A673 (cell line): Measurements from ENCODE around the gene NSD1. TPM values are rescaled to one million over a fixed set of nuclear protein-coding genes. Genes with fewer than 3 reads are reported as not detected.
"Not testable (repeated sequence)": the region's sequence is repeated elsewhere in the genome, so short reads cannot be mapped to it uniquely, and the experiment has no call there.

Experiments
- BruUV-seq: library from RNA; stranded (reverse); fragments of 400-500 nt; replicated peaks from 2 replicates; lab custom pipeline; 2021; lab: Mats Ljungman, UMichigan
- CTCF ChIA-PET: fragments of 300-600 bp; sonication (Branson Sonifier 250); formaldehyde crosslinking; loops from one replicate; lab custom pipeline; 2022; ENCODE audit warnings: antibody characterized with exemption; lab: Charles Lee
- POLR2A ChIA-PET: fragments of 300-600 bp; sonication (Branson Sonifier 250); formaldehyde crosslinking; loops from one replicate; lab custom pipeline; 2022; ENCODE audit warnings: antibody characterized with exemption; ENCODE audit not compliant: low non-redundant PET; lab: Charles Lee
- DNase-seq: peaks from one replicate; pipeline ENCODE4 v3.0.0-alpha.2; 2015; ENCODE audit warnings: low spot score
- H3K27ac ChIP-seq: fragments of 200-600 bp; sonication (generic); 2 replicates; pipeline ENCODE4 v1.5.1; 2016; ENCODE audit warnings: mixed run types, low read depth, mild to moderate bottlenecking, mixed read lengths, antibody characterized with exemption, low read length; ENCODE audit not compliant: poor library complexity, severe bottlenecking
- H3K27me3 ChIP-seq: fragments of 200-600 bp; sonication (generic); replicated peaks from 2 replicates; pipeline ENCODE4 v1.6.1; 2017; ENCODE audit warnings: mixed run types, low read depth, mild to moderate bottlenecking, mixed read lengths, antibody characterized with exemption, low read length; ENCODE audit not compliant: insufficient read depth, poor library complexity
- H3K36me3 ChIP-seq: fragments of 200-600 bp; sonication (generic); 2 replicates; pipeline ENCODE4 v1.6.1; 2016; ENCODE audit warnings: mixed run types, mild to moderate bottlenecking, mixed read lengths, antibody characterized with exemption, low read length; ENCODE audit not compliant: insufficient read depth, poor library complexity, severe bottlenecking
- H3K4me1 ChIP-seq: fragments of 200-600 bp; sonication (generic); 2 replicates; pipeline ENCODE4 v1.6.1; 2017; ENCODE audit warnings: mixed run types, mild to moderate bottlenecking, mixed read lengths, antibody characterized with exemption, low read length; ENCODE audit not compliant: insufficient read depth, poor library complexity, severe bottlenecking
- H3K4me3 ChIP-seq: fragments of 200-600 bp; sonication (generic); 2 replicates; pipeline ENCODE4 v1.5.1; 2016; ENCODE audit warnings: low read depth, mixed run types, mild to moderate bottlenecking, mixed read lengths, low read length; ENCODE audit not compliant: poor library complexity, severe bottlenecking
- H3K9me3 ChIP-seq: fragments of 200-600 bp; sonication (generic); 2 replicates; pipeline ENCODE4 v1.6.1; 2016; ENCODE audit warnings: mixed run types, low read depth, mild to moderate bottlenecking, mixed read lengths, antibody characterized with exemption, low read length; ENCODE audit not compliant: poor library complexity, severe bottlenecking
- EZH2 ChIP-seq: fragments of 200-600 bp; sonication (generic); IDR thresholded peaks from 2 replicates; pipeline ENCODE4 v1.6.1; 2017; ENCODE audit warnings: borderline replicate concordance, low read depth, mild to moderate bottlenecking, mixed read lengths, antibody characterized with exemption, low read length; ENCODE audit not compliant: poor library complexity, severe bottlenecking
- intact Hi-C: fragments of 100-400 bp; cut with micrococcal nuclease; formaldehyde crosslinking; loops from one replicate; pipeline ENCODE4 v1.10.0; 2022; ENCODE audit not compliant: unreplicated experiment
- total RNA-seq: library from RNA; stranded (reverse); gene quantifications from 2 replicates; pipeline ENCODE4 v1.2.3, GENCODE V29; 2021
- TF ChIP-seq, protein P1 (sequence below): fragments of 300-800, 200-600 bp; sonication (generic); conservative IDR thresholded peaks from 2 replicates; pipeline ENCODE4 v1.5.1; 2017; ENCODE audit warnings: low read depth, mild to moderate bottlenecking, antibody characterized with exemption, low read length, moderate library complexity, mixed read lengths

Gene NSD1
- total RNA-seq, 1 experiment from 2014 or later: 74.3 TPM

GRCh38 chr5:177336603-177337494 lies 203.3 kb downstream of the NSD1 start:
- no TSS peak for BruUV-seq
- H3K36me3 ChIP-seq: peaks cover 25% of the 10 kb centered on the region
- intact Hi-C loops: no loop called here
- no peak overlapping the region for H3K4me3 ChIP-seq
- TF ChIP-seq, protein P1, sequence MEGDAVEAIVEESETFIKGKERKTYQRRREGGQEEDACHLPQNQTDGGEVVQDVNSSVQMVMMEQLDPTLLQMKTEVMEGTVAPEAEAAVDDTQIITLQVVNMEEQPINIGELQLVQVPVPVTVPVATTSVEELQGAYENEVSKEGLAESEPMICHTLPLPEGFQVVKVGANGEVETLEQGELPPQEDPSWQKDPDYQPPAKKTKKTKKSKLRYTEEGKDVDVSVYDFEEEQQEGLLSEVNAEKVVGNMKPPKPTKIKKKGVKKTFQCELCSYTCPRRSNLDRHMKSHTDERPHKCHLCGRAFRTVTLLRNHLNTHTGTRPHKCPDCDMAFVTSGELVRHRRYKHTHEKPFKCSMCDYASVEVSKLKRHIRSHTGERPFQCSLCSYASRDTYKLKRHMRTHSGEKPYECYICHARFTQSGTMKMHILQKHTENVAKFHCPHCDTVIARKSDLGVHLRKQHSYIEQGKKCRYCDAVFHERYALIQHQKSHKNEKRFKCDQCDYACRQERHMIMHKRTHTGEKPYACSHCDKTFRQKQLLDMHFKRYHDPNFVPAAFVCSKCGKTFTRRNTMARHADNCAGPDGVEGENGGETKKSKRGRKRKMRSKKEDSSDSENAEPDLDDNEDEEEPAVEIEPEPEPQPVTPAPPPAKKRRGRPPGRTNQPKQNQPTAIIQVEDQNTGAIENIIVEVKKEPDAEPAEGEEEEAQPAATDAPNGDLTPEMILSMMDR: no peak
- TF ChIP-seq EZH2: no peak
- H3K27me3 ChIP-seq: no peaks in the 10 kb centered on the region
- H3K27ac ChIP-seq: no peak overlapping the region
- no peak for DNase-seq
- ChIA-PET CTCF (no interaction called here), POLR2A (no interaction called here)
- no peaks in the 10 kb centered on the region for H3K9me3 ChIP-seq
- H3K4me1 ChIP-seq: no peaks in the 10 kb centered on the region

DNA sequence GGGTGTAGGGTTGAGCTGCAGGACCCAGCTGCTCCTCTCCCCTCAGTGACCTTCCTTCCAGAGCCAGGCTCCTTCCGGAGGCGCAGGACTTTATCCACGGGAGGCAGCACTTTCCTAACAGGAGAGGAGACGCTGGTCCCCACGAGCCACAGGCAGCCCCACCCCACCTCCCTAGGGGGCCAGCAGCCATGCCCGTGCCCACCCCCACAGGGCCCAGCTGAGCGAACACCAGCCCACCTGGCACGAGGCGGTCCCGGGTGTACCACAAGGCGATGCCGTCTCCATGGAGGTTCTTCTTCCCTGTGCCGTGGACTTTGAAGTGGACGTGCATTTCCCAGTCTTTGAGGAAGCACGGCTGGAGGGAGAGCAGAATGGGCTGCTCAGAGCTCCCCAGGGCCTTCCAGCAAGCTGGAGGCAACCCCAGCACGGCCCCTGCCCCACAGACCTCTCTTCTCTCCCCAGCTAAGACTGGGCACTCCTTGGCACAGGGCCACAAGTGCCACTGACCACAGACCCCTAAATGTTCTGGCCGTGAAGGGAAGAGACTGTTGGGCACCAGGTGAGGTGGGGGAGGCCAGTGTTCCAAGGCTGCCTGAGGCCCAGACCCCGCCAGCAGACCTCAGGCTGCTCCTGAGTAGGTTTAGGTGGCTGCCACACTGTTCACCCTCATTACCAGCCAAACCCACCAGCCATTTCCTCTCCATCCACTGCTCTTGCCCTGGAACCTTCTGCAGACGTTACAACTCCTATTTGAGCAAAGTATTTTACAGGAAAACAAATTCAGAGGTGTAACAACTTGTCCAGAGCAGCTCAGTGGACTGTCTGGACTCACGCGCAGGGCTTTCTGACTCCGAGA lies 204.9 kb downstream of the NSD1 start:
- TF ChIP-seq EZH2: no peak
- TF ChIP-seq, protein P1: no peak
- H3K4me3 ChIP-seq: no peak overlapping the region
- no peaks in the 10 kb centered on the region for H3K9me3 ChIP-seq
- no TSS peak for BruUV-seq
- no peak for DNase-seq
- no peak overlapping the region for H3K27ac ChIP-seq
- ChIA-PET CTCF (no interaction called here), POLR2A (interaction anchor here (0.5 kb wide), 1 partner anchor 84 kb away, joined by 3 read pairs; no protein-coding TSS in a partner anchor)
- intact Hi-C loops: no loop called here
- H3K36me3 ChIP-seq: peaks cover 20% of the 10 kb centered on the region
- no peaks in the 10 kb centered on the region for H3K4me1 ChIP-seq
- no peaks in the 10 kb centered on the region for H3K27me3 ChIP-seq

- ChIA-PET POLR2A (no interaction called here), CTCF (no interaction called here)
- no peak for TF ChIP-seq EZH2
- TF ChIP-seq, protein P1: no peak
- intact Hi-C loops: no loop called here
- no peak overlapping the region for H3K27ac ChIP-seq
- H3K4me3 ChIP-seq: no peak overlapping the region
- no TSS peak for BruUV-seq
- peaks cover 13% of the 10 kb centered on the region for H3K36me3 ChIP-seq
- no peaks in the 10 kb centered on the region for H3K9me3 ChIP-seq
- no peaks in the 10 kb centered on the region for H3K4me1 ChIP-seq
- no peak for DNase-seq
- H3K27me3 ChIP-seq: no peaks in the 10 kb centered on the region
Measured at GRCh38 chr5:177339107-177339638, 205.6 kb downstream of the NSD1 start.

- BruUV-seq, DNase-seq, H3K9me3 ChIP-seq, POLR2A ChIA-PET, H3K4me3 ChIP-seq, H3K27ac ChIP-seq, H3K27me3 ChIP-seq, intact Hi-C loops, CTCF ChIA-PET, H3K4me1 ChIP-seq: not testable (repeated sequence)
- H3K36me3 ChIP-seq: peaks cover 10% of the 10 kb centered on the region
Measured at GRCh38 chr5:177343000-177343399, 209.4 kb downstream of the NSD1 start.
